Right cardiac atrium (tissue), 5 donors: Measurements from ENCODE around the gene CUBN. TPM values are rescaled to one million over a fixed set of nuclear protein-coding genes. Genes with fewer than 3 reads are reported as not detected.

ENCODE experiments used
- ATAC-seq, 2 donors: fragments of 200-7000 bp; cut with Tn5 transposase; one replicate each; pipeline versions ENCODE4 v1.8.0 to v1.9.1; 2020; ENCODE audit warnings: moderate library complexity in 2 of 2, mild to moderate bottlenecking in 1 of 2
- DNase-seq, 3 donors: peaks; one replicate each; pipeline ENCODE4 v3.0.0-alpha.2; 2020
- H3K27ac ChIP-seq: one replicate; pipeline ENCODE4 v1.5.1; 2013; ENCODE audit warnings: mild to moderate bottlenecking, low read length, control low read depth, moderate library complexity
- H3K27me3 ChIP-seq: one replicate; pipeline ENCODE4 v1.6.1; 2013; ENCODE audit not compliant: control insufficient read depth, insufficient read depth
- H3K4me1 ChIP-seq: one replicate; pipeline ENCODE4 v1.6.1; 2013; ENCODE audit warnings: low read length; ENCODE audit not compliant: control insufficient read depth, insufficient read depth
- H3K4me3 ChIP-seq: one replicate; pipeline ENCODE4 v1.5.1; 2013; ENCODE audit warnings: low read length, control low read depth
- H3K9me3 ChIP-seq: one replicate; pipeline ENCODE4 v1.6.1; 2013; ENCODE audit warnings: low read length; ENCODE audit not compliant: control insufficient read depth
- WGBS: extraction: QIAGEN DNeasy Blood & Tissue Kit; methylation state at CpG from one replicate; pipeline ENCODE4 v1.1.7; 2013; 5-methylcytosine and 5-hydroxymethylcytosine counted together
- intact Hi-C, 4 donors: fragments of 100-400 bp; cut with DNase I; formaldehyde crosslinking; loops; one replicate each; pipeline versions ENCODE4 v1.11.0 to v1.14.0; 2022 to 2023
- polyA plus RNA-seq: library from polyadenylated mRNA; stranded (reverse); fragments of 200-250 nt; gene quantifications from one replicate; pipeline ENCODE4 v1.2.3, GENCODE V29; 2013
- total RNA-seq, 4 donors: library from RNA; stranded (reverse); fragmentation: NEBNext Ultra II Directional; extraction: Animal tissue kit (Norgen Biotek cat#: 25700); gene quantifications; one replicate each; pipeline ENCODE4 v1.2.1, GENCODE V29; 2021
- donor health status: healthy with polysubstance abuse.
- donor health status: DM: no; HTN: yes; CAD: no.
- donor health status: DM: no; HTN: no; CAD: no.
- donor health status: DM: no; HTN: yes; CAD: no; lungs with severe emphysema.
- donor health status: DM: yes; HTN: yes; CAD: no.

The CUBN gene
- total and polyA plus RNA-seq, 5 donors: 0.41 to 1.3 (median 0.91) TPM

- H3K27ac ChIP-seq: no peak overlapping the region
- H3K27me3 ChIP-seq: no peaks in the 10 kb centered on the region
- WGBS: 26% methylated on average over 6 of the region's 6 CpGs
- no peak for DNase-seq
- no peaks in the 10 kb centered on the region for H3K9me3 ChIP-seq
- ATAC-seq: peak; percentile 69 to 92
- intact Hi-C loops: no loop called here
- H3K4me3 ChIP-seq: no peak overlapping the region
- H3K4me1 ChIP-seq: peaks cover 2% of the 10 kb centered on the region
Measured at GRCh38 chr10:16995867-16996529, 133.6 kb downstream of the CUBN start.

- intact Hi-C loops: no loop called here
- DNase-seq (no peak), ATAC-seq (no peak)
- Histone ChIP-seq H3K9me3 (no peaks in the 10 kb centered on the region), H3K4me3 (no peak overlapping the region), H3K27me3 (no peaks in the 10 kb centered on the region), H3K4me1 (peaks cover 2% of the 10 kb centered on the region), H3K27ac (no peak overlapping the region)
- 57% methylated on average over 4 of the region's 4 CpGs for WGBS
Measured at GRCh38 chr10:16993186-16993585, 136.4 kb downstream of the CUBN start.

GRCh38 chr10:16992611-16993119 is 136.9 kb downstream of the CUBN start:
- Histone ChIP-seq H3K9me3 (no peaks in the 10 kb centered on the region), H3K27ac (peak overlapping the region; percentile 45), H3K4me3 (peak overlapping the region; percentile 26), H3K4me1 (peaks cover 2% of the 10 kb centered on the region), H3K27me3 (no peaks in the 10 kb centered on the region)
- DNase-seq (no peak), ATAC-seq (peak; percentile 69 to 76)
- intact Hi-C loops: no loop called here
- 39% methylated on average over 10 of the region's 10 CpGs for WGBS

GRCh38 chr10:16991011-16991410 is 138.6 kb downstream of the CUBN start:
- H3K4me1 ChIP-seq: peaks cover 2% of the 10 kb centered on the region
- ATAC-seq (no peak), DNase-seq (no peak)
- intact Hi-C loops: no loop called here
- no peak overlapping the region for H3K4me3 ChIP-seq
- no peaks in the 10 kb centered on the region for H3K27me3 ChIP-seq
- no peak overlapping the region for H3K27ac ChIP-seq
- no peaks in the 10 kb centered on the region for H3K9me3 ChIP-seq
- 94% methylated on average over 2 of the region's 2 CpGs for WGBS

- no peak overlapping the region for H3K4me3 ChIP-seq
- DNase-seq (no peak), ATAC-seq (no peak)
- no peak overlapping the region for H3K27ac ChIP-seq
- no peaks in the 10 kb centered on the region for H3K4me1 ChIP-seq
- no peaks in the 10 kb centered on the region for H3K27me3 ChIP-seq
- WGBS: 82% methylated on average over 8 of the region's 8 CpGs
- intact Hi-C loops: no loop called here
- no peaks in the 10 kb centered on the region for H3K9me3 ChIP-seq
Measured at GRCh38 chr10:16989826-16990293, 139.8 kb downstream of the CUBN start.

- intact Hi-C loops: no loop called here
- Histone ChIP-seq H3K27me3 (no peaks in the 10 kb centered on the region), H3K4me1 (no peaks in the 10 kb centered on the region), H3K4me3 (no peak overlapping the region), H3K9me3 (no peaks in the 10 kb centered on the region), H3K27ac (no peak overlapping the region)
- DNase-seq: no peak
- ATAC-seq: no peak
- 93% methylated on average over 2 of the region's 2 CpGs for WGBS
Measured at GRCh38 chr10:16988900-16989299, 140.7 kb downstream of the CUBN start.

GRCh38 chr10:16987976-16988610 is 141.5 kb downstream of the CUBN start:
- ATAC-seq: peak in 1 of 2 donors; percentile 12
- no peaks in the 10 kb centered on the region for H3K4me1 ChIP-seq
- intact Hi-C loops: no loop called here
- WGBS: 78% methylated on average over 8 of the region's 8 CpGs
- H3K9me3 ChIP-seq: no peaks in the 10 kb centered on the region
- H3K27me3 ChIP-seq: no peaks in the 10 kb centered on the region
- H3K4me3 ChIP-seq: no peak overlapping the region
- peak overlapping the region; percentile 88 for H3K27ac ChIP-seq
- no peak for DNase-seq

GRCh38 chr10:16987206-16987621 is 142.4 kb downstream of the CUBN start:
- WGBS: 42% methylated on average over 4 of the region's 4 CpGs
- ATAC-seq: peak in 1 of 2 donors; percentile 56
- no peak for DNase-seq

GRCh38 chr10:16986406-16987205 is 143.0 kb downstream of the CUBN start:
- DNase-seq (peak in 1 of 3 donors; percentile 52), ATAC-seq (peak; percentile 61 to 92)
- WGBS: 47% methylated on average over 10 of the region's 10 CpGs
- peak overlapping the region; percentile 33 for H3K27ac ChIP-seq
- H3K9me3 ChIP-seq: no peaks in the 10 kb centered on the region
- H3K27me3 ChIP-seq: no peaks in the 10 kb centered on the region
- H3K4me3 ChIP-seq: no peak overlapping the region
- intact Hi-C loops: no loop called here
- no peaks in the 10 kb centered on the region for H3K4me1 ChIP-seq

More at GRCh38 chr10:16987206-16987621, 142.4 kb downstream of the CUBN start:
- intact Hi-C loops: no loop called here
- no peaks in the 10 kb centered on the region for H3K27me3 ChIP-seq
- H3K4me3 ChIP-seq: no peak overlapping the region
- H3K4me1 ChIP-seq: no peaks in the 10 kb centered on the region
- no peaks in the 10 kb centered on the region for H3K9me3 ChIP-seq
- H3K27ac ChIP-seq: peak overlapping the region; percentile 88

GRCh38 chr10:16986082-16986405 is 143.6 kb downstream of the CUBN start:
- WGBS: 67% methylated on average over 5 of the region's 5 CpGs

GRCh38 chr10:16984242-16984641 is 145.4 kb downstream of the CUBN start:
- no peak overlapping the region for H3K4me3 ChIP-seq
- H3K27ac ChIP-seq: no peak overlapping the region
- H3K9me3 ChIP-seq: no peaks in the 10 kb centered on the region
- DNase-seq (no peak), ATAC-seq (no peak)
- intact Hi-C loops: loop anchor here in 1 of 4 donors (5.0 kb wide), 1 partner anchor 37 kb away; no protein-coding TSS in a partner anchor
- WGBS: 94% methylated on average over 3 of the region's 3 CpGs
- H3K27me3 ChIP-seq: no peaks in the 10 kb centered on the region
- no peaks in the 10 kb centered on the region for H3K4me1 ChIP-seq

More at GRCh38 chr10:16986082-16986405, 143.6 kb downstream of the CUBN start:
- intact Hi-C loops: no loop called here
- peak; percentile 11 to 47 for ATAC-seq
- DNase-seq: peak in 1 of 3 donors; percentile 60
- Histone ChIP-seq H3K4me1 (no peaks in the 10 kb centered on the region), H3K27me3 (no peaks in the 10 kb centered on the region), H3K9me3 (no peaks in the 10 kb centered on the region), H3K4me3 (no peak overlapping the region), H3K27ac (no peak overlapping the region)
